GM19397 (cell line): ENCODE measurements around the gene LSM4.

Experiments
- ATAC-seq: cut with Tn5 transposase; IDR thresholded peaks from one replicate; pipeline ENCODE4 v1.9.1; 2021; ENCODE audit warnings: mild to moderate bottlenecking, moderate library complexity; ENCODE audit not compliant: unreplicated experiment

LSM4 gene

DNA sequence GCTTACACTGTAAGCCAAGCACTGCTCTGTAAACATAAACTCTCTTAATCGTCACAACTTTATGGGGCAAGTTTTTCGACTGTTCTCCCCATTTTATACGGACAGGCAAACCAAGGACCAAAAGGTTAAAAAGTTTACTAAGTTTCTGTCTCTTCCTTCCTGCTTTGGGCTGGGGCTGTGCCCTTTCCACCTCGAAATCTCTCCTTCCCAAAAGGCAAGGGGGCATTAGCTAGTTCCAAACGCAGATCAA is 43.7 kb downstream of the LSM4 start:
- no peak for ATAC-seq

DNA sequence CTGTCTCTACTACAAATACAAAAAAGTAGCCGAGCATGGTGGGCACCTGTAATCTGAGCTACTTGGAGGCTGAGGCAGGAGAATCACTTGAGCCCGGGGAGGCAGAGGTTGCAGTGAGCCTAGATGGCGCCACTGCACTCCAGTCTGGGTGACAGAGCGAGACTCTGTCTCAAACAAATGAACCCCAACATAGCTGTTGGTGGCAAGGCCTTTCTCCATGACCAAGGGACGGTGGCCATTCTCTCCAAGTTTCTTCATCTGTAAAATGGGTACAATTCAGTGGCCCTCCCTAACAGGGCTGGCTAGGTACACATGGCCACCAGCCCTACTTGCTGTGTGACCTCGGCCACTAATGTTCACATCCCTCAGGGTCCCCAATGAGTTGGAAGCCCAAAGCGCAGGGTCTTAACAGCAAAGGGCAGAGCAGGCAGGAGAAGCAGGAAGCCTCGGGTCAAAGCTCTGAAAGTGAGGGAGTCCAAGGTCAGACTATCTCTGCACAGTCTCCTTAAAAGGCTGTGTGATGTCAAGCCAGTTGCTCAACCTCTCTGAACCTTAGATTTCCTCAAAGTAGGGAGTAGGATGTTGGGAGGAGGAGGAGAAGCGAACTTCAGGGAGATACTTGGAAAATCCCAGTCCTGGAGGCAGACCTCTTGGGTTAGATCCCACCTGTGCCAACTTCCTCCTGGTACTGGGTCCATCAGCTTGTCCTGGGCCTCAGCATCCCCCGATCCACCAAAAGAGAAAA is 44.2 kb downstream of the LSM4 start:
- ATAC-seq = no peak

DNA sequence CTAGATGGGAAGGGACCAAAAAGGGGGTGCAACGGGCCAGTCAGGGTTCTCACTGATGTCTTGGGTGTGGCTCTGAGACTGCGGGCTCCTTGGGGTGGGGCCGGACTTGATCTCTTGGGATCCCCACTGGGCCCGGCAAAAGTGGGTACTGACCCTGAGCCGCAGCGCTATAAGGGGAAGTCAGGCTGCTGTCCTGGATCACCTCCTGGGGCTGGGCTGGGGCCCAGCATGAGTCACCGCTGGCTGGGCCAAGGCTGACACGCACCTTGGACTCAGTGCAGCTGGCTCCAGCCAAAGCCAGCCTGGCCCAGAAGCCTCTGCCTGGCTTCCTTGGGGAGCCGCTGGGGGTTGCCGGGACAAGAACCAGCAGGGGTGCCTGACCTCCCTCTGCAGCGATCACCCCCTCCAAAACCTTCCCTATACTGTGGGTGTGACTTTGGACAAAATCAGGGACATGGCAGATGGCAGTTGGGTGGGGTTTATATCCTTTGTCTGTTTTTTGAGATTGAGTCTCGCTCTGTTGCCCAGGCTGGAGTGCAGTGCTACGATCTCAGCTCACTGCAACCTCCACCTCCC is 48.0 kb downstream of the LSM4 start:
- ATAC-seq = no peak

DNA sequence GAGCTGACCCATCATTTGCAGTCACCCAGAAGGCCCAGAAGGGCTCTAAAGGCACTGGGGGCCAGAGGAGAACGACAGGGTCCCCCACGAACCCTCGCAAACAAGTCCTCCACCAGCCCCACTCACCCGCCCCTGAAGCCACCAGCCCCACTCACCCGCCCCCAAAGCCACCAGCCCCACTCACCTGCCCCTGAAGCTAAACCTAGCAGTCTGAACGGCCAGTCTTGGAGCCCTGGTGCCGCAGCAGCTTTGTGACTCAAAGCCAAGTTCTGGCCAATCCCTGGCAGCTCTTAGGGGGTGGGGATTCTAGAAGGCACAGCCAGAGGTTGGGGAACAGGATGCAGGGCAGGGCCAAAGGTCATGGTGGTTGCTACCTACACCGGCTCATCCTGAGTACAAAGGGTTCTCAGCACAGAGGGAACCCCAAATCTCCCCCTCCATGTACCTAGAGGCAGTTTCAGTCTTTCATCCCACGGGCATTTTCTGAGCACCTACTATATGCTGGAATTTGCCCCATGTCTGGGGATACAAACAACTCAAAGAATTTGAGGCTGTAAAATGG is 48.6 kb downstream of the LSM4 start, which contains the start of gene IQCN:
IQCN (minus strand) TSS at position 234 of the 562 bp plus-strand sequence. CDS start 4,974 bp downstream, outside the sequence.
- ATAC-seq = no peak

DNA sequence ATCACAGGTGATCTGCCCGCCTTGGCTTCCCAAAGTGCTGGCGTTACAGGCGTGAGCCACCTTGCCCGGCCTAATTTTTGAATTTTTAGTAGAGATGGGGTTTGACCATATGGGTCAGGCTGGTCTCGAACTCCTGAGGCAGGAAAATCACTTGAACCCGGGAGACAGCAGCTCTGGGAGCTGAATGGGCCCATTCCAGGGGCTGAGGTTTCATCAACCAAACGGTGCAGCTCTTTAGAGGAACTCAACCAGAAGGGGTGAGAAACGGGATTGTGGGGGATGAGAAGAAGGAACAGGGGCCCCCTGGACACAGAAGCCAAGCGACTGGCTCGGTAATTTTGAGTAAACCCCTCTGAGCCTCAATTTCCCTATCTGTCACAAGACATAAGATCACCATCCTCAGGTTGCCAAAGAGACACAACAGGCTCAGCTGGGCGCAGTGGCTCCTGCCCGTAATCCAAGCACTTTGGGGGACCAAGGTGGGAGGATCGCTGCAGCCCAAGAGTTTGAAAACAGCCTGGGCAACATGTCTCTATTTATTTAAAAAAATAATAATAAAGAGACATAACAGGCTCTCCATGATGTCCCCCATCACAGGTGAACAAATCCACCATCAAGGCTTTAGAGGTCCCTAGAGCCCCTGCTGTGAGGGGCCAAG is 49.2 kb downstream of the LSM4 start:
- no peak for ATAC-seq

DNA sequence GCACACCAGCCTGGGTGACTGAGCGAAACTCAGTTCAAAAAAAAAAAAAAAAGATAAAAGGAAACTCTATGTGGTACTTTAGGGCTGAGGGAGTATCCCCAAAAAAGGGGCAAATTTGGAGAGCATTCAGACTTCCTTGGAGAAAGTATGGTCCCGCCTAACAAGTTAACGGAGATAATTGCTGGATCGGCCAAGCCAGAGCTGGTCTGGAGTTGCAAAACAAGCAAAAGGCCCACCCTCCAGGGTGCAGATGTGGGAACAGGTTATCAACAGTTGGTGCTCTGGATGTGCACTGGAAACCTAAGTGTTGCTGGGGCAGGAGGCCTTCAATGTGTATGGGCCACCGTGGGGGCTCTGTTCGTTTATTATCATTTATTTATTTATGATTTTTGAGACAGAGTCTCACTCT is 51.4 kb downstream of the LSM4 start:
- ATAC-seq = no peak

DNA sequence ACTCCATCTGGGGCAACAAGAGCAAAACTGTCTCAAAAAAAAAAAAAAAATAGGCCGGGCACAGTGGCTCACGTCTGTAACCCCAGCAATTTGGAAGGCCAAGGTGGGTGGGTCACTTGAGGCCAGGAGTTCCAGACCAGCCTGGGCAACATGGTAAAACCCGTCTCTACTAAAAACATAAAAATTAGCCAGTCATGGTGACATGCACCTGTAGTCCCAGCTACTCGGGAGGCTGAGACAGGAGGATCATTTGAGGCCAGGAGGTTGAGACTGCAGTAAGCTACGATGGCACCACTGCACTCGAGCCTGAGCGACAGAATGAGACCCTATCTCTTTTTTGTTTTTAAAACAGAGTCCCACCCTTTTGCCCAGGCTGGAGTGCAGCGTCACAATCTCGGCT is 52.5 kb downstream of the LSM4 start:
- no peak for ATAC-seq

DNA sequence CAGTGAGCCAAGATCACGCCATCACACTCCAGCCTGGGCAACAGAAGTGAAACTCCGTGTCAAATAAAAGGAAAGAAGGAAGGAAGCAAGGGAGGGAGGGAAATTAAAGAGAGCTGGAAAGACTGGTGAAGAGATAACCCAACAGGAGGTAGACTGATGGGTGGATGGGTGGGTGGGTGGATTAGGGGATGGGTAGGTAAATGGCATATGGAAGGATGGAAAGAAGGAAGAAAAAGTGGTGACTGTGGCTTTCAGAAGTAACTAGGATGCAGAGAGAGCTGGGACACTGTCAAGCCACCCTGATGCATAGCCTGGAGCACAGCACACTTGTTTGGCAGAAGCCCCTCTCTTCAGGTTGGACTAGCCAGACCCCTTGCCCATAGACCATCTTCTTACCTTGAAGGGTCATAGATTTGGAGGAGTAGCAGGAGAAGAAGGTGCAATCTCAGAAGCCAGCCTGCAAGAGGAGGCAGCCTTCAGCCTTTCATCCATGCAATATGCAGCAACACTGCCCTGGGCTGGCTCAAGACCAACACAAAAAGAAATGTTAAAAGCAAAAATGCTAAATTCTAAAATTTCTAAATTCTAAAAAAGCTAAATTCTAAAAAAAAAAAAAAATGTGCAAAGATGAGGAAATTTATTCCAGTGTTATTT is 53.7 kb downstream of the LSM4 start:
- ATAC-seq = no peak

DNA sequence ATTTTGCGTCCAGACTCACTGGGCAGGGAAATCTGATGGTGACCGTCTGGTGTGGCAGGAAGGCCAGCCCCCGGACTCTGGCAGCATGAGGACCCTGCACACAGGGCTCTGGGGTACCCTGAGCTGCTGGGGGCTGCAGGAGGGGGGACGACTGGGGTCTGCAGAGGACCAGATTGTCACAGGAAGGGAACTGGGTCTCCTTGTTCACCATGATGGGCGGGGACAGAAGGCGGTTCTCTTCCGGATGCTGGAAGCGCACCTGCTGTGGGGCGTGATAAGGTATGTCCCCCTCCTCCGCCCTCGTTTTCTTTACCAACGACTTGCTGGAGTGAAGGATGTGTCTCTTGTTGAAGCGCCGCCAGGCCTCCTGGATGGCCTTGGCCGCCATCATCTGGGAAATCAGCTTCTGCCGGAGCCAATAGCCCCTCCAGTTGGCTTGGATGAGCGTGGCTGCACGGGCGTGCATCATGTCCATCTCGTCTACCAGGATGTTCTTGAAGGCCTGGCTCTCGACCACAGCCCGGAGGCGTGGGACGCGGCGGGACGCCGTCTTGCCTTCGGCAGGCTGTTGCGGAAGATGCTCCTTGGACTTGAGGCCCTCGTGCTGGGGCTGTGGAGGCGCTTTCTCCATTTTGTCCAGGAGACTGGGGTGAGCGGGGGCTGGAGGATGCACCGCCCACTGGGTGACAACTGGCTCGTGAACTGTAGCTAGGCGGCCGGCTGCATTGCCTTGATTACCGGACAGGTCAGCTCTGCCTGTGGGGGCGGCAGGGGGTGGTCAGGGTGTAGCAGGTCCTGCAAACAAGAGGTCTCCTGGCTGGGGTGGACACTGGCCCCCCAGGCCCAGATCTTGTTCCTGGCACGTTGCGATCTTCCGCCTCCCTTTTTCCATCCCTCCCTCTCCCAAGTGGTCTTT is 55.8 kb downstream of the LSM4 start:
- no peak for ATAC-seq

DNA sequence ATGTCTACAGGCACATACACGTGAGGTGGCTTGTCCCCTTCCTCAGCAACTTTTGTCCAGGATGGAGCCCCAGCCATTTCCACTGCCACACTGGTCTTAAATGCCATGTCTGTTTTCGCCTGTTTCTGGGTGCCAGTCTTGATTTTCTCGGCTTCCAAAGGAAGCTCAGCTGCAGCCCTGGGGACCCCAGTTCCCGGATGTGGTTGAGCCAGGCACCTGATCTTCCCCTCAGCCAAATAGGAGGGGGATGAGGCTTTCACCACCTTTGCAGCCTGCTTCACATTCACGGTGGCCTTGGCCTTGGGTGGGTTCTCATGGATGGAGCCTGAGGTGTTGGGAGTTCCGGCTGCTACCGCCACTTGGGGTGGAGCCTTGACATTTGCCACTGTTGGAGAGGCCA is 57.3 kb downstream of the LSM4 start:
- ATAC-seq = no peak

DNA sequence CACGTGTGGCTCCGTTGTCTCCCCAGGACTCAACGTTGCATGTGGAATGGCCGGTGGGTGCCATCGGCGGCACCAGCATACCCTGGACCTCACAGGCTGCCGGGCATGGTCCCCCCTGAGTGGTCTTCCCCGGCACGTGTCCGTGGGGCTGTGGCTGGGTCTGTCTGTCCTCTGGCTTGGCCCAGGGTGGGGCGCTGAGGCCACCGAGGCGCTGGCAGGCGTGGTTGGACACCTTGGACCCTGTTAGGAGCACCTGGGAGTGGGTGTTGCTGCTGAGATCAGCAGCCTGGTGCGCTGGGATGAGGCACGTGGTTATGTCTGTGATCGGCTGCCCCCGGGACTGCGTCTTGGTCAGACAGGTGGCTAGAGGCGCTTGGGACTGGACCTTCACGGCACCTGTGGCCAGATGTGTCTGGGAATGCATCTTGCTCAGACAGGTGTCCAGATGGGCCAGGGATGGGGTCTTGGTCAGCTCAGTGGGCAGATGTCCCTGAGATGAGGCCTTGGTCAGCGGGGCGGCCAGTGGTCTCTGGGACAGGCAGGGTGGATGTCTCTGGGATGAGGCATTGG is 57.8 kb downstream of the LSM4 start:
- no peak for ATAC-seq

DNA sequence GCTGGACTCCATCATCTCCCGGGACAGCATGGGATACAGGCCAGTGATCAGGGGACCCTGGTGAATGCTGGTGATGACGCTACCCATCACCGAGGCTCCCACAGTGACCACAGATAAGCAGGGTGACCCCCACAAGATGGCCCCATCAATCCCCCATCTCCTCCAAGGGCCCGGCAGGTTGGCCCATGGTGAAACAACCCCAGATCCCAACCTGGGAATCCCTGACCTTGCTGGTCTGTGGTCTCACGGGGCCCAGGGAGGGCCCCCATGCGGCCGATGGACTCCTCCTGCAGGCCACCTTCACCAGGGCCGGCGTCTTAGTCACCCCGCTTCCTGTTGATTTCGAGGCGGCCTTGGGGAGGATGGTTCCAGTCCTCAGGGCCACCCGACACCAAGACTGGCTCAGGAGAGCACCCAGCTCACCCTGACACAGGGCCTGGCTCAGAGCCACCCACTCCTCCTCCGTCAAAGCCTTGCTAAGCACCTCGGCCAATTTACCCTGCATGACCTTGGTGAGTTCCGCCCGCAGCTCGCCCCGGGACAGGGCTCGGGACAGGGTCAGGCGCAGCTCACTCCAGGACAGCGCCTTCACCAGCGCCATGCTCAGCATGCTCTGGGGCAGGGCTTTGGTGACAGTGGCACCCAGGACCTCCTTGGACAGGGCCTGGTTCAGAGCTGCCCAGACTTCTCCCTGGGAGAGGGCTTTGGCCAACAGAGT is 58.6 kb downstream of the LSM4 start:
- ATAC-seq = no peak

DNA sequence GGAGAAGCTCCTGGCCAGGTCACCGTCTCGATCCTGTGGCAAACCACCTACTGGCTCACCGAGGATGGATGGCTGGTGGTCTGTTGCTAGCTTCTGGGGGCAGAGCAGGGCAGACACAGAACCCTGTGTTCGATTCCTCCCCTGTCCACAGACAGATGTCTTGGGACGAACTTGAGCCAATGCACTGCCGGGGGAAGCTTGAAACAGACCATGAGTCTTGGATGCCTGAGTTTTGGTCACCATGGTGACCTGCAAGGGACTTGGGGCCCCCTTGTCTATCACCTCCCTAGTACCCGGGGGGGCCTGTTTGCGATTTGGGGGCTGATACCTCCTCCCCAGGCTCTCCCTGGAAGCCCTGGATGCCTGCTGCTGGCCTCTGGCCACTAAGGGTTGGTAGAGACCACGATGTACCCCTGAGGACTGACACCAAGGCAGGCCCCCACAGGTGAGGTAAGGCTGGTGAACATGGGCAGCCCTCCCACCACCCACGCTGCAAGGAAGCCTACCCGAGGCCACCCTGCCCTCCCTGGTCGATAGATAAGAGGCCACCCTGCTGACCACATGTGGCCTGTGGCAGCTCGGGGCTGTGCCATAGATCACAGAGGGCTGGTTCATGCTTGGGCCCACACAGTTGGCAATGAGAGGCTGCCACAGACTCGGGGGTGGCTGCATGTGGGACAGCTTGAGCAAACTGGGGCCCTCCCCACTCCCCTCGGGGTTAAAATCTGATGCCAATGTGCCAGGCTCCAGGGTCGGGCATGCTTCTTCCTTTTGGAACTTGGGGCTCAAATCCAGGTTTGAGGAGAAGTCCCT is 59.3 kb downstream of the LSM4 start:
- no peak for ATAC-seq

DNA sequence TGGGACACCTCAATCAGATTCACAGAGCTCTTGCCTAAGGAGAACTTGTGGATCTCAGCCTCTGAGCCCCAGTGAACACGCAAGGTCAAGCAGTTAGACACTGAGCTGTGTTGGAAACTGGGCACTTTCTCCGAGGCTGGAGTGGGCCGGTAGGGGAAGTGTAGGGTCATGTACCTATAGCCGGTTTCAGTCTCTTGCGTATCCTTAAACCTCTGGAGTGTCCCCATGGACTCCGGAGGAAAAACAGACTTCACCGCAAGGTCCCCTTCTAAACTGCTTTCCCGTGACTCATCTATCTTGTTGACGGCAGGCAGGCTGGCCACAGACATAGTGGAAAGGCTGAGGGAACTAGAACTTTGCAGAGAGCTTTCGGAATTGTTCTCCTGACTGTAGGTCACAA is 60.0 kb downstream of the LSM4 start:
- no peak for ATAC-seq

DNA sequence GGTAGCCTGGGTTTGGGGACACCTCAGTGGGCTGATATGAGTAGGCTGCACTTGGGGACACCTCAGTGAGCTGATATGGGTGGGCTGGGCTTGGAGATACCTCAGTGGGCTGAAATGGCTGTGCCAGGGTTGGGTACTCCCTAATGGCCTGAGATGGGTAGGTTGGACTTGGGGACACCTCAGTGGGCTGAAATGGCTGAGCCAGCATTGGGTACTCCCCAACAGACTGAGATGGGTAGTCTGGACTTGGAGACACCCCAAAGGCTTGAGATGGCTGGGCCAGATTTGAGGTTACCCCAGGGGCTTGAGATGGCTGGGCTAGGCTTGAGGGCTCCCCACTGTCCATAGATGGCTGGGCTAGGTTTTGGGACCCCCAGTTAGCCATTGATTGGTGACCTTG is 60.7 kb downstream of the LSM4 start:
- ATAC-seq = no peak

DNA sequence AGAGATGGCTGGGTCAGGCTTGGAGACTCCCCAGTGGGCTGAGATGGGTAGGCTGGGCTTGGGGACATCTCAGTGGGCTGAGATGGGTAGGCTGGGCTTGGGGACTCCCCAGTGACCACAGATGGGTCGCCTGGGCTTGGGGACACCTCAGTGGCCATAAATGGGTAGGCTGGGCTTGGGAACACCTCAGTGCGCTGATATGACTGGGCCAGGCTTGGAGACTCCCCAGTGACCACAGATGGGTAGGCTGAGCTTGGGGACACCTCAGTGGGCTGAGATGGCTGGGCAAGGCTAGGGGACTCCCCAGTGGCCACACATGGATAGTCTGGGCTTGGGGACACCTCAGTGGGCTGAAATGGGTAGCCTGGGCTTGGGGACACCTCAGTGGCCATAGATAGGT is 61.4 kb downstream of the LSM4 start:
- ATAC-seq = no peak

DNA sequence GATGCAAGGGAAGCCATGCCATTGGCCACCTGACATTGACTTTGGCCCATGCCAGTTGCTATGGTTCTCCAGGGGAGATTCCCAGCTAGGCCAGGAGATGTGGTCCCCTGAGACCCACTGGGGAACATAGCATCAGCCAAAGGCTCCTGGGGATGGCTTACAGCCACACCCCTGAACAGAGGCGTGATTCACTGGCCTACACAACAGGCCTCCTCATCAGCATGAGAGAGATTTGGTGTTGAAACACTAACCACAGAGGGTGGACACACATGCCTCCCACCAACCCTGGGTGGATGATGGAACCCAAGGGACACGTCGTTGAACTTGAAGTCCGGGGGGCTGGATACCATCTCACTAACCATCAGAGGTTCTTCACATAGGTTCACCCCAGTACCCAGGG is 63.0 kb downstream of the LSM4 start:
- ATAC-seq = no peak

DNA sequence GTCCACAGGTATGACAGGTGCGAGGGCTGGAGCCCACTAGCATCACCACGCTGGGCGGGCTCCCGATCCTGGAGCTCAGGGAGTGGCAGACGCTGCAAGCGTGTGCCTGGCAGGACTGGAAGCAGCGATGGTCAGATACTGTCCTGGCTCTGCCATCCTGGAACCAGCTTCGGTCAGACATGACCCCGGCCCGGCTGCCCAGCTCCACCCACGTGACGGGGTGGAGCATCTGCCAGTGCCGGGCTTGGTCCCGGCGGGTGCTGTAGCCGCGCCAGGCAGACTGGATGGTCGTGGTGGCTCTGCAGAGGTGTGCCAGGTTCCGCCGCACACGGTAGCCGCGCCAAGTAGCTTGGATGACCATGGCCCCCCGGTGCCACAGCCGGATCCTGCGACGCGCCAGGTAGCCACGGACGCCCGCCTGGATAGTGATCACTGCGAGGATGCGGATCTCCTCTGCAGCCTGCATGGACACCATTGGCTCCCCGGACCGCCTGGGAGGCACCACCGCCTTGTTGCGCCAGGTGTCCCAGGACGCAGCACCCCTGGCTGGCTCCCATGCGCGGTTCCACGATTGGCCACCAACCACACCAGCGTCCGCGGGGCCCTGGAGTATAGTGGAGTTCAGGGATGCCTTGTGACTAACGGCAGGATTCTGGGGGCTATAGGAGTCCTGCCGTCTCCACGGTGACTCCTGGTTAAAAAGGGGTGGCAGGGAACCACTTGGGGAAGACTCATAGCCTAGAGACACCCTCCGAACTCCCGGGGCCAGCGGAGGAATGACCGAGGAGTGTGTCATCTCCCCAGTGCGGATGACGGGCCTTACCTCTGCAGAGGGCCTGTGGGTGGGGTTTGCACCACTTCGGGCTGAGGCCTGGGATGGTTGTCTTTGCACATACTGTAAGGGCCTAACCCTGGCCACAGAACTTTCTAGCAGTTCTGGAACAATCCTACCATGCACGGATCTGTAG is 65.1 kb downstream of the LSM4 start:
- ATAC-seq = no peak
